ENCODE measurements around the gene IL2RA.

IL2RA gene

DNA sequence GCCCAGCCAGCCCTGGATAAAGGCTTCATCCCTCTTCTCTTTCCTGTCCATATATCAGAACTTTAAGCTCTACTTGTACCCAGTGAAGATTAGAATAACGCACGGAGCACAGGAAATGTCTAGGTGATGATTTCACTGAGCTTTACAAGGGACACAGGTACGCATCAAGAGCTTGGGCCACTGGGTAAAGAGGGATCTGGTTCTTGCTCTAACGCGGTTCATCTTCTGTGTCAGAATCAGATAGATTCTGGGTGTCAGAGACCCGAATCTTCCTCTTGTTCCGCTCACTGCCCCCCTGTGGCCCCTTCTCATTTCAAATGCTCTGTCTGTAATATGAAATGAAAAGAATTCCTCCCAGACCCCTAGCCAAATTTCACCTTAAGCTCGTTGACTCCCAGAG lies 24.7 kb downstream of the IL2RA start:
- DNase-seq, result no peak

- DNase-seq, result no peak
Measured at GRCh38 chr10:6036861-6037321, 25.3 kb downstream of the IL2RA start.

DNA sequence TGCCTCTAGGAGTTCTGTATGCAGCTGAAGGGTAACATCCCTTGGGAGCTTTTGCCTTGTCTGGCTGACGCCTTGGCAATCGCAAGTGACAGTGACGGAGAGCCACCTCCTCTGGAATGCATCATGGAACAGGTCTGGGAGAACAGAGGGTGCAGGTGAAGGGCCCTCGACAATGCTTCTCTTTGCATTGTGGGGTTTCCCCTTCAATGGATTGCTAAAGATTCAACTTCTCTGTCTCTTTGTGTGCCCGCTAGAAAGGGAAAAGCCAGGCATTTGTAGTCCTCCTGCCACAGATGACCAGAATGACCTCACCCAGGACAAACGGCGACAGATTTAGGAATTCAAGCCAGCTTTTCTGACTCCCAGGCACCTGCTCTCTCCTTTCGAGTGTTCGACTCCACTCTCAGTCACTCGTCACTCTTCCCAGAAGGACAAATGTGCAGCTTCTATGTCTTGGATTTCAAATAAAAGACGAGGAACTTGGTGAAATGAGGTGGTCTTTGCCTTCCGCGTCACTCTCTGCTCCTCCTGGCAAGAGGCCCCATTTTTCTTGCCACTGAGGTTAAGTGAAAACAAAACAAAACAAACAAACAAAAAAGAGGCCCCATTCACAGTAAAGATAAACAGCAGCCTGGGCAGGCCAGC lies 26.1 kb downstream of the IL2RA start:
- DNase-seq, result no peak

DNA sequence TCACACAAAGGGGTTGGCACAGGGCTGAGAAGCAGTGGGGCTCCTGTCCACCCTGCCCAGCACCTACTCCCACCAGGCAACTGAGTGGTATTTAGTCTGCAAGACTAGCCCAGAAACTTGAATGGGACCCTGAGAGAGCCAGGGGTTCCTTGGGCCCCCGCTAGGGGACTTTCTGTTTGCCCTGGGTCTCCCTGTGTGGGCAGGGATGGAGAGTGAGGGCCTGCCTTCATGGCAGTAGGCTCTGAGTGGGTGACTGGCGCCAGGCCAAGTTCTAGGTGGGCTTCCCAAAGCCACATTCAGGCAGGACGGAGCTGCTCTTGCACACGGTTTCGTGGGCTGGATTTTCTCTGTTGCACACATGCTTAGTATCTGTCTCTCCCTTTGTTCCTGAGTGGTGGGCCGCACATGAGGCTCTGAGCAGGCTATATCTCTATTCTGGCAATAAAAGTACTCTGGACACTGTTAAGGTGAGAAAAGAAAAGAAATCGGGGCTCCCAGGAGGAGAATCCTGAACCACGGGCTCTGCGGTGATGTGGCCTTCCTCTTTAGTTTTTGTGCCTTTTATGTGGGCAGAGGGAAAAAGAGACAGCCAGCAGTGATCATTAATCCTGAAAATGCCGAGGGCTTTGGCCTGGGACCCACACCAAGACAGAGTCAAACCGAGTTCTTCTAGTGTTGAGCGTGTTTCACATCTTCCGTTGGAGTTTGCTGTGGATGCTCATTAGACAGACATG lies 26.9 kb downstream of the IL2RA start:
- no peak for DNase-seq

DNA sequence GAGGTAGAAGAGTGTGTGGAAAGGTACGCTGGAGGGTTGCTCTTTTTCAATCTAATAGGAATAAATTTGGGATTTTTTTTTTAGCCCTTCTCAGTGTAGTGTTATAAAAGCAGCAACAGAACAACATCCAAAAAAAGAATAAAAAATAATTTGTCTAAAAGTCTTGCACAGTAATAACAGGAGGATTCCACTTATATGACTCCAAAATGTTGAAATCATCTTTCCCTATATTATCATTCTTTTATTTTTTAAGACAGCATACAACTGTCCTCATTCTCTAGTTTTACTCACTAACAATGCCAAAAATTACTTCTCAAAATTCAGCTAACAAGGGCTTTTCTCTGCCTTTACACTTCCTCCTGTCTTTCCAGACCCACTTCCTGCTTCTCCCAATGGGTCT lies 27.8 kb downstream of the IL2RA start:
- no peak for DNase-seq

DNA sequence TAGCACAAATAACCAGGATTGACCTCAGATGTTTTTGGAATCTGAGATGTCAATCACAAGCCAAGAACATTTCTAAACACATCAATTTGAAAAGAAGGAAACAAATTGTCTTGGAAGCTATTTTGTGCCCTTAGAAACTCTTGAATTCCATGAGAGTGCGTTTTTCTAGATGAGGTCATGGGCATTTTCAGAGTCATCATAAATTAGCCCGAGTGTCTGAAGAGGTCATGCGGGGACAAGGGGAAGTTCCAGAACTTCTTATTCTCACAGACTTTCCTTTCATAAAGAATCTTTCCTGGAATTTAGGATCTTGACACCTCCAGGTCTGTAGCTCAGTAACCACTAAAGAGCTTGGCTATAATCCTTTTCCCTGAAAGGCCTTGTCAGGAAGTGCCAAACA lies 28.2 kb downstream of the IL2RA start:
- no peak for DNase-seq

DNA sequence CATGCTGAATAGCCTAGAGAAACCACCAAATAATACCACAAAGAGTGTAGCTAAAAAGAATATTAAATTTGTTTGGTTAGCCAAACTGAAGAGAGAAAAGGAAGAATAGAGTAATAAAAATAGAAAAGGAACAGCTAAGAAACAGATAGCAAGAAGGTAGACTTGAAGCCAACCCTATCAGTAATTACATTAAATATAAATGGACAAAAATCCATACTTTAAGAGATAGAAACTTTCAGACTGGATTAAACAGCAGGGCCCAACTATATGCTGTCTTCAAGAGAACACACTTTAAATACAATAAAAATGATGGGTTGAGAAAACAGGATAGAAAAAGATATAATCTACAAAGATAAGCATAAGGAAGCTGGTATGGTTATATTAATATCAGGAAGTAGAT lies 31.2 kb downstream of the IL2RA start:
- DNase-seq, result no peak

GRCh38 chr10:6030217-6030616 lies 31.9 kb downstream of the IL2RA start:
- no peak for DNase-seq

DNA sequence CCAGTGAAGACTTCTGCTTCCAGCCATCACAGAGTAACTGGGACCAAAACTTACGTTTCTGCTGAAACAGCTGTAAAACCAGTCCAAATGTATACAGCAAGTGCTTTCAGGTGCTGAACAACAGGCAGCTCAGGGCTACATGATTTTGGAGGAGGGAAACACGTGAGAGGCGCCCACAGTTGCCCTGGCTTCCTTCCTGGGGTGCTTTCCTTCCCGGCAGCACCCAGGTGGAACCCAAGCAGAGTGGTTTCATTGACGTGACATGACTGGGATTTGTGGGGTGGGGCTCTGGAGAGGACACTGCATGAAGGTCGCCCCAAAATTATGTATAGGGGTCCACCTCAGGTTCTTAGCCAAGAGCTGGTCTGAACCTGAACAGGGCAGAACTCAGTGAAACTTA lies 34.2 kb downstream of the IL2RA start:
- DNase-seq, result no peak

DNA sequence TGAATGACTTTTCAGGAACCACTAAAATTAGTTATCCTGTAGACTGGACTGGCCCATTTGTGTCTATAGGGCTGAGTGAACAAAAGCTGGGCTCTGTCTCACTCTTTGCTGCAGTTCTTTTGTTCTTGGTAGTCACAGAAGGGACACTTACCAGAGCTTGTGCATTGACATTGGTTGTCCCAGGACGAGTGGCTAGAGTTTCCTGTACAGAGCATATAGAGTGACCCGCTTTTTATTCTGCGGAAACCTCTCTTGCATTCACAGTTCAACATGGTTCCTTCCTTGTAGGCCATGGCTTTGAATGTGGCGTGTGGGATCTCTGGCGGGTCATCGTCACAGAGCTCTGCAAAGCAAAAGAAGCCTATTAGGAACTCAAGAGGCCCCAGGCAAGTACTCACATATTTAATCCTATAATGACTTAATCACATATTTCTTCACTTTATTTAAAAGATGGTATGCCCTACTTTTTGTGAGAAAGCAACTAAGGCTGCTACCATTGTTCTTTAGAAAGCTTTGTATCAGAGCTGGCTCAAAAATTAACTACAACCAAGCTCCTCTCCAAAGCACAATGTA lies 36.4 kb downstream of the IL2RA start:
- DNase-seq, result no peak

DNA sequence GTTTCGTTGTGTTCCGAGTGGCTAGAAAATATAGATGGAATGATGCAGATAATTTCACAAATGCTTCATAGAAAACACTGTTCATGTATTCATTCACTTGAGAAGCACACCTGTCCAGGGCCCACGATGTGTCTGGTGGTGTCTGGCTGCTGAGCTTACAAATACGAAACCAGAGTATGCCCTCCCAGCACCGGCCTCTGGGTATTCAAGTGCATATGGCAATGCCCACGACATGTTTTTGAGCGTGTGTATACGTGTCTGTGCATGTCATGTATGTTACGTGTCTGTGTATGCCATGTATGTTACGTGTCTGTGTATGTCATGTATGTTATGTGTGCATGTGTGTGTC lies 37.9 kb downstream of the IL2RA start:
- DNase-seq, result no peak

DNA sequence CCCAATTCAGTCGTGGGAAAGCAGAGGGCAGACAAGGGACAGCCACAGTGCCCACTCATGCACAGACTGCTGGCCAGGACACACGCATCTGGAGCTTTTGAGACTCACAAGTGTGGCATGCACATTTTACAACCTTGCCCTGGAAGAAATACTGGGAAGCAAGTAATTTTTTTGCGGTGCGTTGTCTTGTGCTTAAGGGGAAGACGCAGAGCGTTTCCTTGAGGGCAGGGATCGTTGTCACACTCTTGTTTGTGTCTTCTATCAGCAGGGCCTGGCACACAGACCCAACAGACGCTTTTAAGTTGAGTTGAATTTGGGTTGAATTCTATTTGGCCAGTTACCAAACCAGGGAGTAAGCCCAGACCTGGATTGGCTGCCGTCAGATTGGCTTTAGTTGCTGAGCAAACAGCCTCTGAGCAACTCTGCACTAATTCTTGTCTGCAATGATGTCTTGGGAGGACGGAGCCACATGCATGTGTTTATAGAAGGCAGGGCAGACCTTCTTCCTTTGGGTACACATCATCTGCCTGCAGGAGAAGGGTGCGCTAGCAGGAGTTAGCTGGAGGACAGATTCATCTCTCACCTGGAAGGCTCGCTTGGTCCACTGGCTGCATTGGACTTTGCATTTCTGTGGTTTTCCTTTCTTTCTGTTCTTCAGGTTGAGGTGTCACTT lies 38.4 kb downstream of the IL2RA start:
- no peak for DNase-seq

- DNase-seq, result no peak
Measured at GRCh38 chr10:6022660-6023059, 39.5 kb downstream of the IL2RA start.

GRCh38 chr10:6020826-6021225 lies 41.3 kb downstream of the IL2RA start:
- no peak for DNase-seq

GRCh38 chr10:6019796-6020195 lies 42.4 kb downstream of the IL2RA start:
- DNase-seq, result no peak

DNA sequence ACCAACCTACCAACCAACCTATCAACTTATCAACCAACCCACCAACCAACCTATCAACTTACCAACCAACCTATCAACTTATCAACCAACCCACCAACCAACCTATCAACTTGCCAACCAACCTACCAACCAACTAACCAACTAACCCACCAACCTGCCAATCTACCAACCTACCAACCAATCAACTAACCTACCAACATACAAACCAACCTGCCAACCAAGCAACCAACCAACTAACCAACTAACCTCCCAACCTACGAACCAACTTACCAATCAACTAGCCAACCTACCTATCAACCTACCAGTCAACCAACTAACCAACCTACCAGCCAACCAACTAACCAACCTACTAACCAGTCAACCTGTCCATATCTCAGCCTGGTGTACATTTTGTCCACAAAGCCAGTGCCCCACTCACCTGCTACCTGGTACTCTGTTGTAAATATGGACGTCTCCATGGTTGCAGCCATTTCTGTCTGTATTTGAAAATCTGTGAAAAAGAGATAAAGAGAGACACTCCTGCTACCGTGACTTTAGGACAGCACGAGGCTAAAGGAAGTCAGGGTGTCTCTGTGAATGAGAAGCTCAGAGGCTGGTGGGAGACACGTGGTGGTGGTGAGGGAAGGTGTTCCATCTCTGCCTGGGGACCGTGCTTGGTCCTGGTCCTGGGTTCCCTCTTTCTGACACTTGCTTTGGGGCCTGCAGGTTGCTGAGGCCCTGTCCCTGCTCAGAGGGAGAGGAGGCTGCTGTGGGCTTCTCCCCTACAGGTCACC lies 43.0 kb downstream of the IL2RA start:
- no peak for DNase-seq

DNA sequence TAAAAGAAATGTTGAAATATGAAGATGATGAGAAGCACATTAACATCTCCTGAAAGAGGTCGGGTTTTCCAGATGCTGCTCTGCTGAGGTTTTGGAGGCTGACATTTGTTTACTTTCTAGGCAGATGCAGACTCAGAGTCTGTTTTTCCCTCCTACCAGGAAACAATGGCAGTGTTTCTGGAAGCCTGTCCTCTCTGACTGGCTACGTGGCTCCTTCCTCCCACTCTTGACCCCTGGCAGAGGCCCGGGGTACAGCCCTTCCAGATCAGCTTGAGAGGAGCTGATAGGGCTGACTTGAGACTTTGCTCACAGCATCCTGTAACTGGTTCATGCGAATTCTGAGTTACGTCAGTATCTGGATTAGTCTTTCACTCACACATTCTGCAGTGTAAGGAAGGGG lies 43.7 kb downstream of the IL2RA start:
- DNase-seq, result no peak

DNA sequence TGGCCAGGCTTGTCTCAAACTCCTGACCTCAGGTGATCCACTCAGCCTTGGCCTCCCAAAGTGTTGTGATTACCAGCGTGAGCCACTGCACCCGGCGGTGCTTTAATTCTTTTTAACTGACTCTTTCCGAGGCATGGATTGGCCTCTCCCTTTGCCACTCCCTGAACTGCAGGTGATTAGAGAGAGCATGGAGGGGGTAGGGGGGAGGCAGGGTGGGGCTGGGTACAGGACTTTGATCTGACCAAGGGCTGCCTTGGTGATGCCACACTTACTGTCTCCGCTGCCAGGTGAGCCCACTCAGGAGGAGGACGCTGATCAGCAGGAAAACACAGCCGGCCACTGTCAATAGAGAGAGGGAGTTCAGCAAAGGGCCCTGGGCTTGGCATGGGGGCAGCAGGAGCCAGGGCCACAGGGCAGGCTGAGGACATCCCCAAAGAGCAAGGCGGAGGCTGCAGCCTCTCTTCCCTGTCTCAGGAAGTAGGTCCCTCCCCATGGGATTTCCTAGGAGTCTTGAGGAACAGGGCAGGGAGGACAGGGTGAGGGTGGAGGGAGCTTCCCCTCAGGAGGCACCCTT lies 44.3 kb downstream of the IL2RA start:
- no peak for DNase-seq

- peak; percentile 17 for DNase-seq
Measured at GRCh38 chr10:6014241-6014761, 47.9 kb downstream of the IL2RA start.

DNA sequence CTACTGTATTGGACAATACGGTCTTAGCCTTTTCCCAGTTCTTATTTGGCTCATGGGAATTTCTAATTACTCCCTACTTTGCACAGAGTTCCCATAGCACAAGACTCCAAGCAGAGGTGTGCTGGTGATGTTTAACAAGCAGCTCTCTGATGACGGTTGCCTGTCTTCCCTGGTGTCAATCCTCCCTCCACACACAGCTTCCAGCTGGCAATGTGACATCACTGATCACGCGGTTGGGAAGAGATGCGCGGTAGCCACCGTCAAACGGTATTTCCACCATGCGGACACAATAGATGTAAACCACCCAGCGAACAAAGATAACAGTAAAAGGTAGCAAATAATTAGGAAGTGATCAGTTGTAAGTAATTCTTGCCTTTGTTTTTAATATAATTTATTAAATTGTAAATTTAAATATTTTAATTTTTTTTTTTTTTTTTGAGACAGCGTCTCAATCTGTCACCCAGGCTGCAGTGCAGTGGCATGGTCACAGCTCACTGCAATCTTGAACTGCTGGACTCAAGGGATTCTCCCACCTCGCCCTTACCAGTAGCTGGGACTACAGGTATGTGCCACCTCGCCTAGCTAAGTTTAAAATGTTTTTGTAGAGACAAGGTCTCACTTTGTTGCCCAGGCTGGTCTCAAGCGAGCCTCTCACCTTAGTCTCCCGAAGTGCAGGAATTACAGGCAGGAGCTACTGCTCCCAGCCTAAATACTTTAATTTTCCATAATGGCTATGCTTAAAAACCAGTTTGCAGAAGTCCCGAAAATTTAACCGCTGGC lies 48.6 kb downstream of the IL2RA start:
- no peak for DNase-seq

DNA sequence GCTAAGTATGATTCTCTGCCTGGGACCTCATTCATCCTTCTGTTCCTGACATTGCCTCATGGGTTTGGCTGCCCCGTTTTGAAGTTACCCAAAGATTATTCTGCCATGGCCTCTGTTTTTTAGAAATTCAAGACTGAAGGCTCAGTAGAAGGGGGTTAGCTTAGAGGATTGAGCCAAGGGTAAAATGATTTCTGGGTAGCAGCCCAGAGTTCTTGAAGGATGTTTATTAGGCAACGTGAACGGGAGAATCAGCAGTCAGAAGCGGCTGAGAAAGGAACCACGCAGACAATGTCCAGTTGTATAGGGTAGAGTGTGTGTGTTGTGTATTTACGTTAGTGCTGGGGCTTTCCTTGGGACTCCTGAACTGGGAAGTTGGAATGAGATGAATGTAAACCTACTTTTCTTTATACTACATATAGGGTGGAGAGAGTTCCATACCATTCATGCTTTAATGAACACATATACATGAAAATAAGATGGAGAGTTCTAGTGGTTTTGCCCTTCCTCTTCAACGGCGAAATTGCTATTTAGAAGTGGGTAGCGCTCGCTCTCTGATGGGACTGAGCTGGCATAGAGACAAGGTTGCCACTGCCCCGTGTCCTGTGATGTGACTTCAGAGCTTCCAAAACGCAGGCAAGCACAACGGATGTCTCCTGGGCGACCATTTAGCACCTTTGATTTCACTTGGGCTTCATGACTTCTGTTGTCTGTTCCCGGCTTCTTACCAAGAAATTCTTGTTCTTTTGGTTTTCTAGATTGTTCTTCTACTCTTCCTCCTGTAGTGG lies 49.9 kb downstream of the IL2RA start:
- no peak for DNase-seq
